ENCODE measurements around the gene SFMBT2.
"Not testable (repeated sequence)": the region's sequence is repeated elsewhere in the genome, so short reads cannot be mapped to it uniquely, and the experiment has no call there.

SFMBT2 gene

DNA sequence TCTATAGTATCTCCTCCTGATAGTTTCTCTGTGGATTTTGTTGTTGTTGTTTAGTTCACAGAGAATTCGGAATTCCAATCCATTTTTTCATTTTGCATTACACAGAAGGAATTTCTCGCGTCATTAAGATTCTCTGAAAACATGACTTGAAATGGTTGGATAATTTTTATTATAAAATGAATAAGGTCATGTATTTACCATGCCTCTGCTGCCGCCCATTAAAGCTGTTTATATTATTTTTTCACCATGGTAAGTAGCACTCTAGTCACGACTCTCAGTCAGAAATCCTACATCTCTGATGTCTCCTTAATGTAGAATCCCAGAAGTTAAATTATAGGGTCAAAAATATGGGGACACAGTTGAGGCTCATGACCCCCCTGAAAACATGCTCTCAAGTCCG lies 19.1 kb downstream of the SFMBT2 start:
- no peaks in the 10 kb centered on the region for H3K36me3 ChIP-seq (ENCODE audit: control insufficient read depth, insufficient read depth, low read length)
- H3K4me3 ChIP-seq (ENCODE audit: low read length), result no peak overlapping the region
- H3K9ac ChIP-seq (ENCODE audit: low read length), result no peak overlapping the region
- H3K27me3 ChIP-seq (ENCODE audit: control insufficient read depth, insufficient read depth, low read length), result no peaks in the 10 kb centered on the region
- no peaks in the 10 kb centered on the region for H3K4me1 ChIP-seq (ENCODE audit: control insufficient read depth, insufficient read depth, low read length)
- H3K9me3 ChIP-seq (ENCODE audit: control insufficient read depth, low read length), result no peaks in the 10 kb centered on the region

DNA sequence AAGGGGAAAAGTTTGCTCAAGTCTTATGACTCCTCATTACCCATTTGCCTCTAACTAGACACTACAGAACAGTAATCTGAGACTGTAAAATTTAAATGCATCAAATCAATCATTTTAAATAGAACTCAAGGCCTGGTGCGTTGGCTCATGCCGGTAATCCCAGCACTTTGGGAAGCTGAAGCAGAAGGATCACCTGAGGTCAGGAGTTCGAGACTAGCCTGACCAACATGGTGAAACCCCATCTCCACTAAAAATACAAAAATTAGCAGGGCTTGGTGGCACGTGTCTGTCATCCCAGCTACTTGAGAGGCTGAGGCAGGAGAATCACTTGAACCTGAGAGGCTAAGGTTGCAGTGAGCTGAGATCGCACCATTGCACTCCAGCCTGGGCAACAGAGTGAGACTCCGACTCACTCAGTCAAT lies 20.1 kb downstream of the SFMBT2 start:
- H3K36me3 ChIP-seq (ENCODE audit: control insufficient read depth, insufficient read depth, low read length); H3K9me3 ChIP-seq (ENCODE audit: control insufficient read depth, low read length); H3K4me3 ChIP-seq (ENCODE audit: low read length); H3K27me3 ChIP-seq (ENCODE audit: control insufficient read depth, insufficient read depth, low read length); H3K4me1 ChIP-seq (ENCODE audit: control insufficient read depth, insufficient read depth, low read length); H3K9ac ChIP-seq (ENCODE audit: low read length): not testable (repeated sequence)

DNA sequence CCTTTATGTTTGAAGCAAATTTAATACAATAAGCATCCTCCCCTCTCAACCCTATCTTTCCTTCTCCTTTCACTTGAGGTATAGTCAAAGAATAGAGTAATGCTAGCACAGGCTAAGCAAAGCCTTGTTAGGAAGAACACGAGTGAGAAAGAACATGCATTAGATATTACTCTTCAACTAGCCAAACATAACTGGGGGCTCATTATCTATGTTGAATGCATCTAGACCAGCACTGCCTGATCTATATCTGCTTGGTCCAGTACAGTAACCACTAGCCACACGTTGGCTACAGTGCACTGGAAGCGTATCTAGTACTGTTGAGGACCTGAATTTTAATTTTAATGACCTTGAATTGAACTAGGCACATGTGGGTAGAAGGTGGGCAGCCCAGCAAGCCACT lies 21.0 kb downstream of the SFMBT2 start:
- Histone ChIP-seq H3K4me3 (ENCODE audit: low read length) (no peak overlapping the region), H3K4me1 (ENCODE audit: control insufficient read depth, insufficient read depth, low read length) (no peaks in the 10 kb centered on the region), H3K27me3 (ENCODE audit: control insufficient read depth, insufficient read depth, low read length) (no peaks in the 10 kb centered on the region), H3K9ac (ENCODE audit: low read length) (no peak overlapping the region), H3K9me3 (ENCODE audit: control insufficient read depth, low read length) (no peaks in the 10 kb centered on the region), H3K36me3 (ENCODE audit: control insufficient read depth, insufficient read depth, low read length) (no peaks in the 10 kb centered on the region)

- Histone ChIP-seq H3K27me3 (ENCODE audit: control insufficient read depth, insufficient read depth, low read length) (no peaks in the 10 kb centered on the region), H3K9me3 (ENCODE audit: control insufficient read depth, low read length) (no peaks in the 10 kb centered on the region), H3K4me3 (ENCODE audit: low read length) (no peak overlapping the region), H3K36me3 (ENCODE audit: control insufficient read depth, insufficient read depth, low read length) (no peaks in the 10 kb centered on the region), H3K9ac (ENCODE audit: low read length) (no peak overlapping the region), H3K4me1 (ENCODE audit: control insufficient read depth, insufficient read depth, low read length) (no peaks in the 10 kb centered on the region)
These were observed 21.5 kb downstream of the SFMBT2 start for GRCh38 chr10:7389346-7389745.

GRCh38 chr10:7388602-7389001 lies 22.2 kb downstream of the SFMBT2 start:
- Histone ChIP-seq H3K9ac (ENCODE audit: low read length) (no peak overlapping the region), H3K4me1 (ENCODE audit: control insufficient read depth, insufficient read depth, low read length) (no peaks in the 10 kb centered on the region), H3K4me3 (ENCODE audit: low read length) (no peak overlapping the region), H3K9me3 (ENCODE audit: control insufficient read depth, low read length) (no peaks in the 10 kb centered on the region), H3K27me3 (ENCODE audit: control insufficient read depth, insufficient read depth, low read length) (no peaks in the 10 kb centered on the region), H3K36me3 (ENCODE audit: control insufficient read depth, insufficient read depth, low read length) (no peaks in the 10 kb centered on the region)

GRCh38 chr10:7388149-7388548 lies 22.7 kb downstream of the SFMBT2 start:
- not testable (repeated sequence) for H3K4me1 ChIP-seq (ENCODE audit: control insufficient read depth, insufficient read depth, low read length); H3K4me3 ChIP-seq (ENCODE audit: low read length); H3K9me3 ChIP-seq (ENCODE audit: control insufficient read depth, low read length); H3K36me3 ChIP-seq (ENCODE audit: control insufficient read depth, insufficient read depth, low read length); H3K9ac ChIP-seq (ENCODE audit: low read length); H3K27me3 ChIP-seq (ENCODE audit: control insufficient read depth, insufficient read depth, low read length)

DNA sequence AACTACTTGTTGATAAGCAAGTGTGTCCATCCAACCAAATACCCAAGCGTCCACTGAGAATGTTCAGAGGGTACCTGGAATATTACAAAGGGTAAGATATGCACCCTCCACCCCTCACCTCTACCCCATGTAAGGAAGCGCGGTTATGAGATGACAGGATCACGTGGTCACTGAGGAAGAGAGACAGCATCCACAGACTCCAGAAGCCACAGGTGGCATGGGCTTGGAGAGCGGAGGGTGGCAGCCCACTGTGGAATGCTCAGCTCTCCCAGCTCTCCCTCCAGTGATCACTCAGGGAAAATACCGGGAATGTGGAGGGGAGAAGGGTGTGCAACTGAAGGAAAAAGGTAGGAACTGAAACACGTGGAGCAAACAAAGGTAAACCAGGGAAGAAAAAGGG lies 25.7 kb downstream of the SFMBT2 start:
- H3K36me3 ChIP-seq (ENCODE audit: control insufficient read depth, insufficient read depth, low read length), result no peaks in the 10 kb centered on the region
- H3K4me1 ChIP-seq (ENCODE audit: control insufficient read depth, insufficient read depth, low read length), result no peaks in the 10 kb centered on the region

GRCh38 chr10:7383442-7383841 lies 27.4 kb downstream of the SFMBT2 start:
- Histone ChIP-seq H3K27me3 (ENCODE audit: control insufficient read depth, insufficient read depth, low read length) (no peaks in the 10 kb centered on the region), H3K36me3 (ENCODE audit: control insufficient read depth, insufficient read depth, low read length) (no peaks in the 10 kb centered on the region), H3K9ac (ENCODE audit: low read length) (no peak overlapping the region), H3K4me3 (ENCODE audit: low read length) (no peak overlapping the region), H3K4me1 (ENCODE audit: control insufficient read depth, insufficient read depth, low read length) (no peaks in the 10 kb centered on the region), H3K9me3 (ENCODE audit: control insufficient read depth, low read length) (no peaks in the 10 kb centered on the region)

More for the DNA sequence above, 25.7 kb downstream of the SFMBT2 start:
- Histone ChIP-seq H3K9me3 (ENCODE audit: control insufficient read depth, low read length) (no peaks in the 10 kb centered on the region), H3K4me3 (ENCODE audit: low read length) (no peak overlapping the region), H3K27me3 (ENCODE audit: control insufficient read depth, insufficient read depth, low read length) (no peaks in the 10 kb centered on the region), H3K9ac (ENCODE audit: low read length) (no peak overlapping the region)

GRCh38 chr10:7380704-7381241 lies 30.1 kb downstream of the SFMBT2 start:
- Histone ChIP-seq H3K9me3 (ENCODE audit: control insufficient read depth, low read length) (no peaks in the 10 kb centered on the region), H3K27me3 (ENCODE audit: control insufficient read depth, insufficient read depth, low read length) (no peaks in the 10 kb centered on the region), H3K36me3 (ENCODE audit: control insufficient read depth, insufficient read depth, low read length) (no peaks in the 10 kb centered on the region)

GRCh38 chr10:7378602-7379403 lies 32.0 kb downstream of the SFMBT2 start:
- H3K4me1 ChIP-seq (ENCODE audit: control insufficient read depth, insufficient read depth, low read length), result no peaks in the 10 kb centered on the region
- H3K9ac ChIP-seq (ENCODE audit: low read length), result no peak overlapping the region
- H3K4me3 ChIP-seq (ENCODE audit: low read length), result no peak overlapping the region
- no peaks in the 10 kb centered on the region for H3K36me3 ChIP-seq (ENCODE audit: control insufficient read depth, insufficient read depth, low read length)
- H3K27me3 ChIP-seq (ENCODE audit: control insufficient read depth, insufficient read depth, low read length), result no peaks in the 10 kb centered on the region
- H3K9me3 ChIP-seq (ENCODE audit: control insufficient read depth, low read length), result no peaks in the 10 kb centered on the region

More at GRCh38 chr10:7380704-7381241, 30.1 kb downstream of the SFMBT2 start:
- Histone ChIP-seq H3K4me1 (ENCODE audit: control insufficient read depth, insufficient read depth, low read length) (no peaks in the 10 kb centered on the region), H3K9ac (ENCODE audit: low read length) (no peak overlapping the region), H3K4me3 (ENCODE audit: low read length) (no peak overlapping the region)

GRCh38 chr10:7377614-7378248 lies 33.1 kb downstream of the SFMBT2 start:
- H3K4me3 ChIP-seq (ENCODE audit: low read length), result no peak overlapping the region
- no peak overlapping the region for H3K9ac ChIP-seq (ENCODE audit: low read length)
- no peaks in the 10 kb centered on the region for H3K27me3 ChIP-seq (ENCODE audit: control insufficient read depth, insufficient read depth, low read length)
- no peaks in the 10 kb centered on the region for H3K9me3 ChIP-seq (ENCODE audit: control insufficient read depth, low read length)
- H3K4me1 ChIP-seq (ENCODE audit: control insufficient read depth, insufficient read depth, low read length), result no peaks in the 10 kb centered on the region
- no peaks in the 10 kb centered on the region for H3K36me3 ChIP-seq (ENCODE audit: control insufficient read depth, insufficient read depth, low read length)

DNA sequence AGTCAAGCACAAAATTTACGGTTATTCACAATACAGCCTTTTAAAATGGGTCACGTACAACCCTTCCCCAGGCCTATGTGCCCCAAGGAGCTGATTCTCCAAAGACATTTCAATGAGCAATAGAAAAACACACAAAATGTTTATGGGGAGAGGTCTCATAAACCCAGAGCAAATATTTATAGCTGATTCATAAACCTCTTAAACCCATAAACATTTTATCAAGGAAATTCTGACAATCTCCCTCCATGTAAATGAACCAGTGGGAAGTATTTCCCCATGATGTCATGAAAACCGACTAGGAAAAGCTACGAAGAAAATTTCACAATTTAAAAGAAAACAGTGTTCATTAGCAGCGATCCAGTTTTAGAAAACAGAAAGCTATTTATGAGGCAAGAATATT lies 36.0 kb downstream of the SFMBT2 start:
- no peaks in the 10 kb centered on the region for H3K36me3 ChIP-seq (ENCODE audit: control insufficient read depth, insufficient read depth, low read length)
- no peak overlapping the region for H3K9ac ChIP-seq (ENCODE audit: low read length)
- no peak overlapping the region for H3K4me3 ChIP-seq (ENCODE audit: low read length)
- H3K27me3 ChIP-seq (ENCODE audit: control insufficient read depth, insufficient read depth, low read length), result no peaks in the 10 kb centered on the region
- H3K4me1 ChIP-seq (ENCODE audit: control insufficient read depth, insufficient read depth, low read length), result no peaks in the 10 kb centered on the region
- H3K9me3 ChIP-seq (ENCODE audit: control insufficient read depth, low read length), result no peaks in the 10 kb centered on the region

All from mucosa of stomach (tissue), 1 donor.